Ovary (tissue), 9 donors: ENCODE measurements around the gene SLC25A39. TPM values are rescaled to one million over a fixed set of nuclear protein-coding genes. Genes with fewer than 3 reads are reported as not detected.

ENCODE experiments used
- DNase-seq, 5 donors: peaks; one replicate each; pipeline ENCODE4 v3.0.0-alpha.2; 2019 to 2020
- H3K27ac ChIP-seq, 2 donors: fragments of 200-600 bp; one replicate each; pipeline versions ENCODE4 v1.5.1 to v1.8.0; 2019 to 2022
- H3K27me3 ChIP-seq: fragments of 200-600 bp; one replicate; pipeline ENCODE4 v1.8.0; 2022
- H3K36me3 ChIP-seq: fragments of 200-600 bp; sonication (generic); one replicate; pipeline ENCODE4 v1.5.1; 2019
- H3K4me1 ChIP-seq: one replicate; pipeline ENCODE4 v1.8.1; 2013; ENCODE audit warnings: mild to moderate bottlenecking, moderate library complexity; ENCODE audit not compliant: insufficient read depth
- H3K4me3 ChIP-seq: fragments of 200-600 bp; sonication (generic); one replicate; pipeline ENCODE4 v1.5.1; 2017
- H3K9me3 ChIP-seq, 2 donors: fragments of 200-600 bp in 1 of 2; sonication (generic) in 1 of 2; one replicate each; pipeline versions ENCODE4 v1.5.1 to v1.8.1; 2013 to 2019; ENCODE audit warnings: mild to moderate bottlenecking in 1 of 2, moderate library complexity in 1 of 2
- CTCF ChIP-seq, 3 donors: fragments of 450-650 bp in 2 of 3; fragments of 200-600 bp in 1 of 3; IDR thresholded peaks; one replicate each; pipeline versions ENCODE4 v1.5.1 to v1.8.0; 2016 to 2022; ENCODE audit warnings: antibody characterized with exemption in 3 of 3, mild to moderate bottlenecking in 1 of 3
- EP300 ChIP-seq: sonication (generic); formaldehyde crosslinking; IDR thresholded peaks from one replicate; pipeline ENCODE4 v1.6.1; 2017; ENCODE audit warnings: antibody characterized with exemption
- POLR2A ChIP-seq: fragments of 450-650 bp; IDR thresholded peaks from one replicate; pipeline ENCODE4 v1.6.1; 2017; ENCODE audit warnings: antibody characterized with exemption, mild to moderate bottlenecking, moderate library complexity
- WGBS, 3 donors: extraction: QIAGEN DNeasy Blood & Tissue Kit in 1 of 3; methylation state at CpG; one replicate each; pipeline versions ENCODE4 v1.1.5 to v1.1.7; 2013 to 2017; 5-methylcytosine and 5-hydroxymethylcytosine counted together
- intact Hi-C, 4 donors: fragments of 100-400 bp; cut with DNase I; formaldehyde crosslinking; loops; one replicate each; pipeline versions ENCODE4 v1.11.0 to v1.15.1; 2022 to 2023
- polyA plus RNA-seq, 2 donors: library from polyadenylated mRNA; stranded (reverse); fragments of 200-250 nt in 1 of 2; fragments of 350-450 nt in 1 of 2; fragmentation: Illumina TruSeq in 1 of 2; extraction: RNeasy Lipid Tissue Mini Kit (QIAGEN cat#74804) in 1 of 2; gene quantifications; one replicate each; pipeline ENCODE4 v1.2.3, GENCODE V29; 2013 to 2014
- total RNA-seq, 7 donors: library from RNA; depleted of rRNA in 2 of 7; stranded (reverse); fragments of >200 nt in 2 of 7; fragmentation: NEBNext Ultra II Directional in 3 of 7; extraction: Animal tissue kit (Norgen Biotek cat#: 25700) in 3 of 7; gene quantifications; one replicate each; pipeline versions ENCODE4 v1.1.0 to v1.2.4, GENCODE V29; 2016 to 2023
- donor health status: DM: no; HTN: no; CAD: no; lungs with moderate emphysema.
- donor health status: DM: no; HTN: no; CAD: no.
- donor health status: Bipolar disorder and iron deficiency.
- donor health status: DM: yes; HTN: yes; CAD: no.
- donor health status: DM: no; HTN: no; CAD: no.
- donor health status: DM: yes; HTN: yes; CAD: no.

Gene SLC25A39
- total and polyA plus RNA-seq, 9 donors = 15.9 to 111 (median 63.8) TPM

- TF ChIP-seq POLR2A = no peak
- no peak for TF ChIP-seq EP300
- no peak for TF ChIP-seq CTCF (IDR thresholded peaks at IDR 0.05)
- H3K27ac ChIP-seq = no peak overlapping the region
- no peak overlapping the region for H3K4me3 ChIP-seq
- no peaks in the 10 kb centered on the region for H3K9me3 ChIP-seq
- DNase-seq = peak in 1 of 5 donors; percentile 50
- H3K36me3 ChIP-seq = no peaks in the 10 kb centered on the region
- intact Hi-C loops = loop anchor here in 1 of 4 donors (10.0 kb wide), 1 partner anchor 155 kb away; no protein-coding TSS in a partner anchor
- peaks cover 7% of the 10 kb centered on the region for H3K4me1 ChIP-seq
- 87 to 92% (median 90%) methylated on average over 14 of the region's 14 CpGs for WGBS, 3 donors
- no peaks in the 10 kb centered on the region for H3K27me3 ChIP-seq
Measured at GRCh38 chr17:44359458-44360143, 35.0 kb upstream of the SLC25A39 start.

- intact Hi-C loops = loop anchor here in 1 of 4 donors (10.0 kb wide), 1 partner anchor 154 kb away; no protein-coding TSS in a partner anchor
- H3K9me3 ChIP-seq = no peaks in the 10 kb centered on the region
Measured at GRCh38 chr17:44359006-44359405, 34.4 kb upstream of the SLC25A39 start.

GRCh38 chr17:44358066-44358465, 33.4 kb upstream of the SLC25A39 start:
- TF ChIP-seq CTCF (IDR thresholded peaks at IDR 0.05) = no peak
- TF ChIP-seq POLR2A = no peak
- no peak for TF ChIP-seq EP300
- 90 to 95% (median 94%) methylated on average over 9 of the region's 9 CpGs for WGBS, 3 donors
- H3K36me3 ChIP-seq = no peaks in the 10 kb centered on the region
- intact Hi-C loops = loop anchor here in 1 of 4 donors (10.0 kb wide), 1 partner anchor 153 kb away; no protein-coding TSS in a partner anchor
- peaks cover 7% of the 10 kb centered on the region for H3K4me1 ChIP-seq
- H3K27me3 ChIP-seq = no peaks in the 10 kb centered on the region
- DNase-seq = no peak
- no peaks in the 10 kb centered on the region for H3K9me3 ChIP-seq
- H3K4me3 ChIP-seq = no peak overlapping the region
- no peak overlapping the region for H3K27ac ChIP-seq

More at GRCh38 chr17:44359006-44359405, 34.4 kb upstream of the SLC25A39 start:
- Histone ChIP-seq H3K4me1 (peaks cover 7% of the 10 kb centered on the region), H3K27me3 (no peaks in the 10 kb centered on the region), H3K27ac (no peak overlapping the region), H3K36me3 (no peaks in the 10 kb centered on the region), H3K4me3 (no peak overlapping the region)
- no peak for DNase-seq
- no peak for TF ChIP-seq CTCF (IDR thresholded peaks at IDR 0.05)
- TF ChIP-seq POLR2A = no peak
- TF ChIP-seq EP300 = no peak
- WGBS, 3 donors = 74 to 79% (median 78%) methylated on average over 6 of the region's 6 CpGs

- no peak for DNase-seq
- no peaks in the 10 kb centered on the region for H3K36me3 ChIP-seq
- 96 to 98% (median 96%) methylated on average over 11 of the region's 11 CpGs for whole genome bisulfite sequencing, 3 donors
- no peaks in the 10 kb centered on the region for H3K9me3 ChIP-seq
- TF ChIP-seq POLR2A = no peak
- no peak for TF ChIP-seq CTCF (IDR thresholded peaks at IDR 0.05)
- TF ChIP-seq EP300 = no peak
- H3K27ac ChIP-seq = no peak overlapping the region
- peaks cover 4% of the 10 kb centered on the region for H3K4me1 ChIP-seq
- H3K27me3 ChIP-seq = no peaks in the 10 kb centered on the region
- H3K4me3 ChIP-seq = no peak overlapping the region
- intact Hi-C loops = loop anchor here in 1 of 4 donors (10.0 kb wide), 1 partner anchor 151 kb away; no protein-coding TSS in a partner anchor
Measured at GRCh38 chr17:44356241-44356640, 31.6 kb upstream of the SLC25A39 start.
